GM23338 (cell line): ENCODE results near the gene SNAPC4. TPM values are rescaled to one million over a fixed set of nuclear protein-coding genes. Genes with fewer than 3 reads are reported as not detected.

ENCODE experiments used
- ATAC-seq: fragments of 200-7000 bp; cut with Tn5 transposase; 3 replicates; pipeline ENCODE4 v1.9.1; 2020
- DNase-seq: peaks from one replicate; pipeline ENCODE4 v3.0.0-alpha.2; 2015; ENCODE audit warnings: low spot score
- H2AFZ ChIP-seq: fragments of 200-600 bp; sonication (generic); 2 replicates; pipeline ENCODE4 v1.8.0; 2016; ENCODE audit warnings: antibody characterized with exemption, mild to moderate bottlenecking, moderate library complexity
- H3F3A ChIP-seq: fragments of 200-600 bp; sonication (generic); replicated peaks from 2 replicates; pipeline ENCODE4 v1.8.0; 2017; ENCODE audit warnings: antibody characterized with exemption, mixed run types, low read depth
- H3K27ac ChIP-seq: fragments of 200-600 bp; sonication (generic); 2 replicates; pipeline ENCODE4 v1.6.1; 2016; ENCODE audit warnings: low read depth
- H3K27me3 ChIP-seq: fragments of 200-600 bp; sonication (generic); 2 replicates; pipeline ENCODE4 v1.8.0; 2016; ENCODE audit warnings: mild to moderate bottlenecking, mixed run types, moderate library complexity; ENCODE audit not compliant: insufficient read depth
- H3K36me3 ChIP-seq: fragments of 200-600 bp; sonication (generic); 2 replicates; pipeline ENCODE4 v1.8.0; 2016; ENCODE audit warnings: mild to moderate bottlenecking; ENCODE audit not compliant: insufficient read depth
- H3K4me1 ChIP-seq: fragments of 200-600 bp; sonication (generic); 2 replicates; pipeline ENCODE4 v1.8.0; 2016; ENCODE audit warnings: mild to moderate bottlenecking, moderate library complexity; ENCODE audit not compliant: insufficient read depth
- H3K4me2 ChIP-seq: fragments of 200-600 bp; sonication (generic); 2 replicates; pipeline ENCODE4 v1.7.1; 2017; ENCODE audit warnings: mixed run types
- H3K4me3 ChIP-seq: fragments of 200-600 bp; sonication (generic); 2 replicates; pipeline ENCODE4 v1.6.1; 2016; ENCODE audit warnings: mixed run types
- H3K79me2 ChIP-seq: fragments of 200-600 bp; sonication (generic); replicated peaks from 2 replicates; pipeline ENCODE4 v1.8.0; 2017; ENCODE audit warnings: mild to moderate bottlenecking; ENCODE audit not compliant: insufficient read depth
- H3K9me2 ChIP-seq: fragments of 200-600 bp; sonication (generic); 2 replicates; pipeline ENCODE4 v1.8.0; 2017; ENCODE audit not compliant: insufficient read depth
- H4K20me1 ChIP-seq: fragments of 200-600 bp; sonication (generic); replicated peaks from 2 replicates; pipeline ENCODE4 v1.8.0; 2017; ENCODE audit warnings: mild to moderate bottlenecking; ENCODE audit not compliant: insufficient read depth
- H3K27ac Mint-ChIP-seq: 2 replicates; pipeline ENCODE4 v1.8.0; 2020; ENCODE audit warnings: inconsistent platforms, mild to moderate bottlenecking, moderate library complexity, mixed read lengths
- H3K27me3 Mint-ChIP-seq: 3 replicates; pipeline ENCODE4 v1.8.0; 2022; ENCODE audit warnings: low read depth, mild to moderate bottlenecking, moderate library complexity, mixed read lengths, inconsistent platforms; ENCODE audit not compliant: insufficient read depth, poor library complexity
- H3K36me3 Mint-ChIP-seq: 3 replicates; pipeline ENCODE4 v1.8.0; 2021; ENCODE audit warnings: low read depth, mild to moderate bottlenecking, inconsistent platforms, moderate library complexity, mixed read lengths
- H3K4me1 Mint-ChIP-seq: 3 replicates; pipeline ENCODE4 v1.8.0; 2020; ENCODE audit warnings: mild to moderate bottlenecking, inconsistent platforms, mixed read lengths
- H3K4me3 Mint-ChIP-seq: 3 replicates; pipeline ENCODE4 v1.8.0; 2021; ENCODE audit warnings: moderate library complexity, mild to moderate bottlenecking, inconsistent platforms, mixed read lengths
- H3K9me3 Mint-ChIP-seq: 3 replicates; pipeline ENCODE4 v1.8.0; 2020; ENCODE audit warnings: moderate library complexity, mild to moderate bottlenecking, inconsistent platforms, mixed read lengths
- EZH2 ChIP-seq: fragments of 200-600 bp; sonication (generic); IDR thresholded peaks from one replicate; pipeline ENCODE4 v1.8.0; 2017; ENCODE audit warnings: antibody characterized with exemption, mild to moderate bottlenecking, low read depth; ENCODE audit not compliant: unreplicated experiment
- POLR2AphosphoS5 ChIP-seq: IDR thresholded peaks from 2 replicates; pipeline ENCODE4 v1.6.1; 2016; ENCODE audit warnings: antibody characterized with exemption, low read depth
- REST ChIP-seq: IDR thresholded peaks from one replicate; pipeline ENCODE4 v1.6.1; 2018; ENCODE audit warnings: antibody characterized with exemption; ENCODE audit not compliant: unreplicated experiment
- ZNF114 ChIP-seq: fragments of 250-450 bp; sonication (Bioruptor Pico); IDR thresholded peaks from 2 replicates; pipeline ENCODE4 v1.5.0; 2020; ENCODE audit warnings: mild to moderate bottlenecking, moderate library complexity
- ZNF331 ChIP-seq: fragments of 250-450 bp; sonication (Bioruptor Pico); IDR thresholded peaks from 2 replicates; pipeline ENCODE4 v1.5.0; 2020; ENCODE audit warnings: low read depth, mild to moderate bottlenecking, moderate library complexity
- ZNF462 ChIP-seq: fragments of 250-450 bp; sonication (Bioruptor Pico); IDR thresholded peaks from 2 replicates; pipeline ENCODE4 v1.5.0; 2020; ENCODE audit warnings: mild to moderate bottlenecking, moderate library complexity
- polyA plus RNA-seq: library from polyadenylated mRNA; unstranded; fragments of >200 nt; fragmentation: Nextera tagmentation; extraction: Ambion mirVana; gene quantifications from 2 replicates; pipeline ENCODE4 v1.2.1, GENCODE V29; 2016
- total RNA-seq: library from RNA; depleted of rRNA; stranded (reverse); fragments of >200 nt; shearing (Covaris generic); gene quantifications from 2 replicates; pipeline ENCODE4 v1.2.3, GENCODE V29; 2014

SNAPC4 gene
- total and polyA plus RNA-seq, 2 experiments from 2014 or later = 8.8 to 22.7 TPM

GRCh38 chr9:136362450-136362784 is 37.6 kb downstream of the SNAPC4 start (continued):
- TF ChIP-seq ZNF462 (CRISPR knock-in tag) (no peak), POLR2AphosphoS5 (no peak), EZH2 (no peak), ZNF331 (CRISPR knock-in tag) (no peak), ZNF114 (CRISPR knock-in tag) (no peak)

- ATAC-seq (no peak), DNase-seq (no peak)
- H3K36me3 ChIP-seq = no peaks in the 10 kb centered on the region
- Mint-ChIP-seq H3K9me3 (no peaks in the 10 kb centered on the region), H3K4me1 (peaks cover 9% of the 10 kb centered on the region; the same call in 1 of the 3 replicates), H3K4me3 (no peak overlapping the region), H3K27ac (no peak overlapping the region), H3K27me3 (peaks cover 16% of the 10 kb centered on the region), H3K36me3 (no peaks in the 10 kb centered on the region)
- no peaks in the 10 kb centered on the region for H3K79me2 ChIP-seq
- no peak overlapping the region for H3K27ac ChIP-seq
- H3K27me3 ChIP-seq = no peaks in the 10 kb centered on the region
- H2AFZ ChIP-seq = no peak overlapping the region
- no peaks in the 10 kb centered on the region; the same call in 1 of the 2 replicates for H3K4me1 ChIP-seq
- no peak overlapping the region for H3K4me3 ChIP-seq
- no peak overlapping the region for H3K4me2 ChIP-seq
- no peaks in the 10 kb centered on the region for H3F3A ChIP-seq
- H4K20me1 ChIP-seq = no peaks in the 10 kb centered on the region
- H3K9me2 ChIP-seq = no peaks in the 10 kb centered on the region
- TF ChIP-seq REST = no peak
Measured at GRCh38 chr9:136361754-136362449, 38.1 kb downstream of the SNAPC4 start.
